Kidney glomerular epithelial cell (primary cell): ENCODE data around the gene PLSCR3.

ENCODE experiments used
- DNase-seq: peaks from one replicate; lab custom pipeline; 2025; lab: John Stamatoyannopoulos, UW

PLSCR3 gene

GRCh38 chr17:7426203-7426863, 32.0 kb upstream of the PLSCR3 start:
- DNase-seq, result no peak

- no peak for DNase-seq
Observed at GRCh38 chr17:7425756-7426155, 31.4 kb upstream of the PLSCR3 start.

GRCh38 chr17:7425316-7425715, 31.0 kb upstream of the PLSCR3 start, which contains the start of gene SPEM2:
TSS of gene SPEM2 (plus strand) at chr17:7425616. CDS start at chr17:7425689, 73 bp downstream.
- no peak for DNase-seq

GRCh38 chr17:7423679-7424078, 29.4 kb upstream of the PLSCR3 start:
- no peak for DNase-seq

- no peak for DNase-seq
Observed at GRCh38 chr17:7421186-7421585, 26.9 kb upstream of the PLSCR3 start.

- no peak for DNase-seq
Observed at GRCh38 chr17:7419819-7420610, 25.7 kb upstream of the PLSCR3 start, which contains the start of gene SPEM1. TSS of gene SPEM1 (plus strand) at chr17:7420324. CDS start at chr17:7420385, 61 bp downstream.

GRCh38 chr17:7418472-7419152, 24.3 kb upstream of the PLSCR3 start:
- no peak for DNase-seq

- no peak for DNase-seq
Observed at GRCh38 chr17:7417056-7417655, 22.8 kb upstream of the PLSCR3 start.

GRCh38 chr17:7416323-7416722, 22.0 kb upstream of the PLSCR3 start:
- no peak for DNase-seq

- DNase-seq, result no peak
Observed at GRCh38 chr17:7415784-7416183, 21.5 kb upstream of the PLSCR3 start.

GRCh38 chr17:7414837-7415236, 20.5 kb upstream of the PLSCR3 start:
- no peak for DNase-seq

GRCh38 chr17:7413346-7413985, 19.1 kb upstream of the PLSCR3 start:
- DNase-seq, result no peak

- no peak for DNase-seq
Observed at GRCh38 chr17:7411427-7411750, 17.1 kb upstream of the PLSCR3 start.

- DNase-seq, result no peak
Observed at GRCh38 chr17:7410634-7411426, 16.5 kb upstream of the PLSCR3 start.

GRCh38 chr17:7409716-7410115, 15.4 kb upstream of the PLSCR3 start:
- DNase-seq, result no peak

- no peak for DNase-seq
Observed at GRCh38 chr17:7408863-7409262, 14.5 kb upstream of the PLSCR3 start.

- no peak for DNase-seq
Observed at GRCh38 chr17:7408252-7408727, 14.0 kb upstream of the PLSCR3 start.

- no peak for DNase-seq
Observed at GRCh38 chr17:7407485-7408251, 13.3 kb upstream of the PLSCR3 start, which contains the start of gene NLGN2. TSS of gene NLGN2 (plus strand) at chr17:7407845. CDS start at chr17:7408256, 411 bp downstream.

- DNase-seq, result no peak
Observed at GRCh38 chr17:7407082-7407481, 12.8 kb upstream of the PLSCR3 start.

GRCh38 chr17:7406235-7406825, 12.0 kb upstream of the PLSCR3 start:
- no peak for DNase-seq
